Erythroblast (primary cell): ENCODE measurements around the gene RIMBP2.

Source experiments
- GATA1 ChIP-seq: IDR thresholded peaks from 2 replicates; pipeline ENCODE4 v1.6.1; 2011; ENCODE audit warnings: low read depth, mild to moderate bottlenecking, control low read depth, low read length, moderate library complexity
- POLR2A ChIP-seq: IDR thresholded peaks from 2 replicates; pipeline ENCODE4 v1.6.1; 2011; ENCODE audit warnings: mild to moderate bottlenecking, low read length

GRCh38 chr12:130703733-130704375, 12.2 kb downstream of the RIMBP2 start:
- TF ChIP-seq POLR2A (no peak), GATA1 (no peak)
